GM21717 (cell line): ENCODE results near the gene OR13C5.
"Not testable (repeated sequence)": the region's sequence is repeated elsewhere in the genome, so short reads cannot be mapped to it uniquely, and the experiment has no call there.

Source experiments
- ATAC-seq: cut with Tn5 transposase; IDR thresholded peaks from one replicate; pipeline ENCODE4 v1.9.1; 2021; ENCODE audit warnings: mild to moderate bottlenecking, moderate library complexity; ENCODE audit not compliant: unreplicated experiment

Gene OR13C5

GRCh38 chr9:104599313-104599712 lies at the start of gene OR13C5:
Gene OR13C5, minus strand, starts transcription at chr9:104599413. Its CDS starts 0 bp downstream, at chr9:104599413.
- ATAC-seq, result not testable (repeated sequence)

- no peak for ATAC-seq
Measured at GRCh38 chr9:104635456-104635855, 36.2 kb upstream of the OR13C5 start.

GRCh38 chr9:104633976-104634520 lies 34.8 kb upstream of the OR13C5 start:
- no peak for ATAC-seq

- not testable (repeated sequence) for ATAC-seq
Measured at GRCh38 chr9:104625964-104626363, 26.8 kb upstream of the OR13C5 start.

GRCh38 chr9:104618104-104618503 lies 18.9 kb upstream of the OR13C5 start, which contains the start of gene OR13C9:
Gene OR13C9, minus strand, starts transcription at chr9:104618204. Its CDS starts 0 bp downstream, at chr9:104618204.
- ATAC-seq, result no peak

GRCh38 chr9:104617418-104617817 lies 18.2 kb upstream of the OR13C5 start:
- ATAC-seq, result no peak

- no peak for ATAC-seq
Measured at GRCh38 chr9:104611213-104611612, 12.0 kb upstream of the OR13C5 start.

GRCh38 chr9:104608336-104608735 lies 9.1 kb upstream of the OR13C5 start:
- ATAC-seq, result no peak

GRCh38 chr9:104606152-104606551 lies 6.9 kb upstream of the OR13C5 start:
- no peak for ATAC-seq

- ATAC-seq, result not testable (repeated sequence)
Measured at GRCh38 chr9:104605527-104605926, 6.3 kb upstream of the OR13C5 start, which contains the start of gene OR13C2. Gene OR13C2, minus strand, starts transcription at chr9:104605627. Its CDS starts 0 bp downstream, at chr9:104605627.

GRCh38 chr9:104604801-104605200 lies 5.6 kb upstream of the OR13C5 start:
- ATAC-seq, result no peak

GRCh38 chr9:104598749-104599148 lies 464 bp downstream of the OR13C5 start:
- not testable (repeated sequence) for ATAC-seq

- no peak for ATAC-seq
Measured at GRCh38 chr9:104589626-104590025, 9.6 kb downstream of the OR13C5 start.

- no peak for ATAC-seq
Measured at GRCh38 chr9:104586496-104587180, 12.6 kb downstream of the OR13C5 start.

- no peak for ATAC-seq
Measured at GRCh38 chr9:104580562-104580961, 18.7 kb downstream of the OR13C5 start.

- ATAC-seq, result no peak
Measured at GRCh38 chr9:104577263-104577662, 21.9 kb downstream of the OR13C5 start.

- ATAC-seq, result no peak
Measured at GRCh38 chr9:104575456-104575855, 23.8 kb downstream of the OR13C5 start.

GRCh38 chr9:104572612-104573011 lies 26.6 kb downstream of the OR13C5 start:
- ATAC-seq, result no peak

GRCh38 chr9:104568868-104569267 lies 30.3 kb downstream of the OR13C5 start, which contains the start of gene OR13C8:
Gene OR13C8, plus strand, starts transcription at chr9:104569168. Its CDS starts 0 bp downstream, at chr9:104569168.
- ATAC-seq, result no peak

GRCh38 chr9:104564358-104564757 lies 34.9 kb downstream of the OR13C5 start:
- no peak for ATAC-seq

GRCh38 chr9:104556830-104557634 lies 42.2 kb downstream of the OR13C5 start:
- ATAC-seq, result no peak
